ENCODE data around the gene SLC34A2. TPM values are rescaled to one million over a fixed set of nuclear protein-coding genes. Genes with fewer than 3 reads are reported as not detected.

The SLC34A2 gene
- total RNA-seq, 1 donor from 2014 or later, result 0.32 TPM

GRCh38 chr4:25637581-25638220, 17.9 kb upstream of the SLC34A2 start:
- H3K4me1 ChIP-seq (ENCODE audit: insufficient read depth, low read length), result no peaks in the 10 kb centered on the region
- no peaks in the 10 kb centered on the region for H3K4me1 Mint-ChIP-seq (ENCODE audit: low read depth, unreplicated experiment)
- H3K4me2 ChIP-seq (ENCODE audit: low read length), result no peak overlapping the region
- no peak overlapping the region for H3K4me3 ChIP-seq (ENCODE audit: insufficient read depth, low read depth, low read length)
- H3K9me3 Mint-ChIP-seq (ENCODE audit: unreplicated experiment), result peaks cover 1% of the 10 kb centered on the region
- H3K36me3 Mint-ChIP-seq (ENCODE audit: low read depth, unreplicated experiment), result no peaks in the 10 kb centered on the region
- H3K27ac ChIP-seq (ENCODE audit: low read depth, low read length), result no peak overlapping the region
- H3K4me3 Mint-ChIP-seq (ENCODE audit: unreplicated experiment), result no peak overlapping the region
- H2AFZ ChIP-seq (ENCODE audit: low read depth, low read length), result no peak overlapping the region
- DNase-seq (ENCODE audit: low read depth), result no peak
- H3K79me2 ChIP-seq (ENCODE audit: insufficient read depth, low read length), result no peaks in the 10 kb centered on the region
- H3K36me3 ChIP-seq (ENCODE audit: insufficient read depth, low read length), result no peaks in the 10 kb centered on the region
- FAIRE-seq, result no peak
- H3K27me3 ChIP-seq (ENCODE audit: insufficient read depth, low read length), result no peaks in the 10 kb centered on the region
- H3K9me3 ChIP-seq (ENCODE audit: insufficient read depth, low read depth, low read length), result no peaks in the 10 kb centered on the region
- peaks cover 17% of the 10 kb centered on the region for H3K27me3 Mint-ChIP-seq (ENCODE audit: low read depth, unreplicated experiment)
- no peaks in the 10 kb centered on the region for H4K20me1 ChIP-seq (ENCODE audit: insufficient read depth, low read length)
- no peak overlapping the region for H3K27ac Mint-ChIP-seq (ENCODE audit: unreplicated experiment)
- no peak overlapping the region for H3K9ac ChIP-seq (ENCODE audit: low read length)
- TF ChIP-seq CTCF (IDR thresholded peaks at IDR 0.05; ENCODE audit: insufficient read depth, low read depth, low read length) (no peak), EZH2 (IDR thresholded peaks at IDR 0.05; ENCODE audit: insufficient read depth, low read length) (no peak)

- TF ChIP-seq CTCF (IDR thresholded peaks at IDR 0.05; ENCODE audit: insufficient read depth, low read depth, low read length) (no peak), EZH2 (IDR thresholded peaks at IDR 0.05; ENCODE audit: insufficient read depth, low read length) (no peak)
- no peak overlapping the region for H3K4me3 Mint-ChIP-seq (ENCODE audit: unreplicated experiment)
- H3K27me3 Mint-ChIP-seq (ENCODE audit: low read depth, unreplicated experiment), result peaks cover 17% of the 10 kb centered on the region
- no peaks in the 10 kb centered on the region for H3K27me3 ChIP-seq (ENCODE audit: insufficient read depth, low read length)
- H4K20me1 ChIP-seq (ENCODE audit: insufficient read depth, low read length), result no peaks in the 10 kb centered on the region
- no peaks in the 10 kb centered on the region for H3K4me1 ChIP-seq (ENCODE audit: insufficient read depth, low read length)
- peaks cover 1% of the 10 kb centered on the region for H3K9me3 Mint-ChIP-seq (ENCODE audit: unreplicated experiment)
- no peaks in the 10 kb centered on the region for H3K79me2 ChIP-seq (ENCODE audit: insufficient read depth, low read length)
- no peak overlapping the region for H3K27ac Mint-ChIP-seq (ENCODE audit: unreplicated experiment)
- no peak overlapping the region for H3K4me2 ChIP-seq (ENCODE audit: low read length)
- FAIRE-seq (no peak), DNase-seq (ENCODE audit: low read depth) (no peak)
- H3K9ac ChIP-seq (ENCODE audit: low read length), result no peak overlapping the region
- H3K4me3 ChIP-seq (ENCODE audit: insufficient read depth, low read depth, low read length), result no peak overlapping the region
- H3K4me1 Mint-ChIP-seq (ENCODE audit: low read depth, unreplicated experiment), result no peaks in the 10 kb centered on the region
- no peaks in the 10 kb centered on the region for H3K36me3 ChIP-seq (ENCODE audit: insufficient read depth, low read length)
- no peaks in the 10 kb centered on the region for H3K36me3 Mint-ChIP-seq (ENCODE audit: low read depth, unreplicated experiment)
- no peak overlapping the region for H2AFZ ChIP-seq (ENCODE audit: low read depth, low read length)
- H3K9me3 ChIP-seq (ENCODE audit: insufficient read depth, low read depth, low read length), result no peaks in the 10 kb centered on the region
- no peak overlapping the region for H3K27ac ChIP-seq (ENCODE audit: low read depth, low read length)
These were observed 17.4 kb upstream of the SLC34A2 start for GRCh38 chr4:25638221-25638601.

GRCh38 chr4:25638806-25639205, 16.8 kb upstream of the SLC34A2 start:
- Mint-ChIP-seq H3K27me3 (ENCODE audit: low read depth, unreplicated experiment) (peaks cover 19% of the 10 kb centered on the region), H3K27ac (ENCODE audit: unreplicated experiment) (no peak overlapping the region), H3K4me3 (ENCODE audit: unreplicated experiment) (no peak overlapping the region), H3K9me3 (ENCODE audit: unreplicated experiment) (peaks cover 1% of the 10 kb centered on the region), H3K36me3 (ENCODE audit: low read depth, unreplicated experiment) (no peaks in the 10 kb centered on the region), H3K4me1 (ENCODE audit: low read depth, unreplicated experiment) (no peaks in the 10 kb centered on the region)
- no peak overlapping the region for H3K4me3 ChIP-seq (ENCODE audit: insufficient read depth, low read depth, low read length)
- DNase-seq (ENCODE audit: low read depth), result no peak
- no peaks in the 10 kb centered on the region for H3K9me3 ChIP-seq (ENCODE audit: insufficient read depth, low read depth, low read length)
- H3K4me1 ChIP-seq (ENCODE audit: insufficient read depth, low read length), result no peaks in the 10 kb centered on the region
- TF ChIP-seq CTCF (IDR thresholded peaks at IDR 0.05; ENCODE audit: insufficient read depth, low read depth, low read length), result no peak
- no peak for TF ChIP-seq EZH2 (IDR thresholded peaks at IDR 0.05; ENCODE audit: insufficient read depth, low read length)
- FAIRE-seq, result no peak
- no peak overlapping the region for H3K27ac ChIP-seq (ENCODE audit: low read depth, low read length)
- no peaks in the 10 kb centered on the region for H3K36me3 ChIP-seq (ENCODE audit: insufficient read depth, low read length)
- H3K4me2 ChIP-seq (ENCODE audit: low read length), result no peak overlapping the region
- no peaks in the 10 kb centered on the region for H4K20me1 ChIP-seq (ENCODE audit: insufficient read depth, low read length)
- no peaks in the 10 kb centered on the region for H3K79me2 ChIP-seq (ENCODE audit: insufficient read depth, low read length)
- no peaks in the 10 kb centered on the region for H3K27me3 ChIP-seq (ENCODE audit: insufficient read depth, low read length)
- no peak overlapping the region for H2AFZ ChIP-seq (ENCODE audit: low read depth, low read length)
- H3K9ac ChIP-seq (ENCODE audit: low read length), result no peak overlapping the region
